ENCODE results near the gene CDY2A.
"Not testable (repeated sequence)": the region's sequence is repeated elsewhere in the genome, so short reads cannot be mapped to it uniquely, and the experiment has no call there.

CDY2A gene, protein sequence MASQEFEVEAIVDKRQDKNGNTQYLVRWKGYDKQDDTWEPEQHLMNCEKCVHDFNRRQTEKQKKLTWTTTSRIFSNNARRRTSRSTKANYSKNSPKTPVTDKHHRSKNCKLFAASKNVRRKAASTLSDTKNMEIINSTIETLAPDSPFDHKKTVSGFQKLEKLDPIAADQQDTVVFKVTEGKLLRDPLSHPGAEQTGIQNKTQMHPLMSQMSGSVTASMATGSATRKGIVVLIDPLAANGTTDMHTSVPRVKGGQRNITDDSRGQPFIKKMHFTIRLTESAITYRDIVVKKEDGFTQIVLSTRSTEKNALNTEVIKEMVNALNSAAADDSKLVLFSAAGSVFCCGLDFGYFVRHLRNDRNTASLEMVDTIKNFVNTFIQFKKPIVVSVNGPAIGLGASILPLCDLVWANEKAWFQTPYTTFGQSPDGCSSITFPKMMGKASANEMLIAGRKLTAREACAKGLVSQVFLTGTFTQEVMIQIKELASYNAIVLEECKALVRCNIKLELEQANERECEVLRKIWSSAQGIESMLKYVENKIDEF

DNA sequence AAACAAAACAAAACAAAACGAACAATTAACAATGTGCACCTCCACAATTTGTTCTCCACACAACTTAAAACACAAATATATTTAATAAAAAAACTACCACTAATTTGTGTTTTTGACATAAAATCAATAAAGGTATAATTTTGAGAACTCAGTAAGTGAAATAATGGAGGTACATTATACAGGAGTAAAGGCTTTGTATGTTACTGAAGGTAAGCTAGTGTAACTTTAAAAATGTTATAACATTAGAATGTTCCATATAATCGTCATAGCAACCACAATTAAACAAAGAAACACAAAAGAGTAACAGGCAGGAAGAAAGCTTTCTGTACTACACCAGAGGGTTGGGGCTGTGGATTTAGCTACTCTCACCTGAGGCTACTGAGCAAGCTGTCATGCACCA, at the start of gene CDY2A:
CDY2A (plus strand) TSS at position 301 of the 400 bp plus-strand sequence. CDS start 328 bp downstream, outside the sequence.
- not testable (repeated sequence) for H3K4me3 ChIP-seq (replicated peaks; ENCODE audit: low read depth, low read length); DNase-seq (ENCODE audit: low read depth)

DNA sequence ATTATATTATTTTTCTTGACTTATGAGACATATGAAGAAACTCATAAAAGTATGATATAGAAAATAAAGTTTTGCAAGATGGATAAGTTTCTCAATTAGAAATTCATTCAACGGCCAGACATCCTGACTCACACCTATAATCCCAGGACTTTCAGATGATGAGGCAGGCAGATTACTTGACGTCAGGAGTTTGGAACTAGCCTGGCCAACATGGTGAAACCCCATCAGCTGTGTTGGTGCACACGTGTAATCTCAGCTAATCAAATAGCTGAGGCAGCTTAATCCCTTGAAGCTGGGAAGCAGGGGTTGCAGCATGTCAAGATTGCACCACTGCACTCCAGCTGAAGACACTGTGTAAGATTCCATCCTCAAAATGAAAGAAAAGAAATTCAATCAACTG, 28.0 kb upstream of the CDY2A start:
- not testable (repeated sequence) for DNase-seq (ENCODE audit: low read depth); H3K4me3 ChIP-seq (replicated peaks; ENCODE audit: low read depth, low read length)

DNA sequence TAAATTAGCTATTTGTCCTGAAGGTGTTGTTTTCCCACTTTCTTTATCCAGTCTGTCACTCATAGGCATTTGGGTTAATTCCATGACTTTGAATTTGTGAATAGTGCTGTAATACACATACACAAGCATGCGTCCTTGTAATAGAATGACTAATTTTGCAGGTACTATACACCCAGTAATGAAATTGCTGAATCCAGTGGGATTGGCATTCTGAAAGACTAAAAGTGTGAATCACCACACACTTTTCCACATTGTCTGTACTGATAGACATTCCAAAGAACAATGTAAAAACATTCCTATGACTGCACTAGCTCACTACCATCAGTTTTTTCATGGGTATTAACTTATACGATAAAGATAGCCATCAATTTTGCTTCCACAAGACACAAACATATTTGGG, 27.3 kb upstream of the CDY2A start:
- H3K4me3 ChIP-seq (replicated peaks; ENCODE audit: low read depth, low read length); DNase-seq (ENCODE audit: low read depth): not testable (repeated sequence)

GRCh38 chrY:18023897-18024296, 1.7 kb upstream of the CDY2A start:
- not testable (repeated sequence) for H3K4me3 ChIP-seq (replicated peaks; ENCODE audit: low read depth, low read length); DNase-seq (ENCODE audit: low read depth)

DNA sequence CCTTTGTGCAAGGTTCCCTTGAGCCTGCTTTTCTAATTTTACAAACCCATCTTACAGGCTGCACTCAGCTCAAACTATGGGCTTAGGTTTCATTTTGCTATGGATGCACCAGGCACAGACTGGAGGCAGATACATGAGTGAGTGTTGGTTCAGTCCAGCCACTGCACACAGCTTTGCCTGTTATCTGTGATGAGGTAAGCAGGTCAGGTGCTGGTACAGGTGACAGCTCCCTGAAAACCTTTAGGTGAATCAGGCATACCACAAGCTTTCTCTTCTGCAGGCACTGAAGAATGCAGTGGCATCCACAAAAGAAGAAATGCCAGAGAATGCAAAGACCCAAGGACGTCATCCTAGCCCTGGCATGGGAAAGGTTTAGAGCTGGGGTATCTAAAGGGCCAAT, 3.3 kb downstream of the CDY2A start:
- not testable (repeated sequence) for H3K4me3 ChIP-seq (replicated peaks; ENCODE audit: low read depth, low read length); DNase-seq (ENCODE audit: low read depth)

- DNase-seq (ENCODE audit: low read depth); H3K4me3 ChIP-seq (replicated peaks; ENCODE audit: low read depth, low read length): not testable (repeated sequence)
Measured at GRCh38 chrY:18030178-18030577, 4.6 kb downstream of the CDY2A start.

- DNase-seq (ENCODE audit: low read depth); H3K4me3 ChIP-seq (replicated peaks; ENCODE audit: low read depth, low read length): not testable (repeated sequence)
Measured at GRCh38 chrY:18034100-18034814, 8.7 kb downstream of the CDY2A start.

DNA sequence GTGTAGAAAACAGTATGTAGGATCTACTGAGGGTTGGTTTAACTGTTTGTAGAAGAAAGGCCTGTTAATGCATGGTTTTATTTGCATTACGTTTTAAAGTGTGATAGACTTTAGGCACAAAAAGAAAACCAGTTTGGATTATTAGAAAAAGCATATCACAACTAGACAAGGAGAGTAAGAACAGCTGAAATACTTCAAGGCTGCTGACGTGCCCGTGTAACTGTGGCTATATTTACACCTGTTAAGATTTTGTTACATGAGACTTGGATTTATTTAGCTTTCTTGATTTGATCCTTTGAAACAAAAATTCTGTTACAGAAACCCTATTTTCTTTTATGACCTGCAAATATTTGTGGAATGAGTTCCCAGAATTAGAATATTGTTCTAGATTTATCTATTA, 9.3 kb downstream of the CDY2A start:
- H3K4me3 ChIP-seq (replicated peaks; ENCODE audit: low read depth, low read length); DNase-seq (ENCODE audit: low read depth): not testable (repeated sequence)

DNA sequence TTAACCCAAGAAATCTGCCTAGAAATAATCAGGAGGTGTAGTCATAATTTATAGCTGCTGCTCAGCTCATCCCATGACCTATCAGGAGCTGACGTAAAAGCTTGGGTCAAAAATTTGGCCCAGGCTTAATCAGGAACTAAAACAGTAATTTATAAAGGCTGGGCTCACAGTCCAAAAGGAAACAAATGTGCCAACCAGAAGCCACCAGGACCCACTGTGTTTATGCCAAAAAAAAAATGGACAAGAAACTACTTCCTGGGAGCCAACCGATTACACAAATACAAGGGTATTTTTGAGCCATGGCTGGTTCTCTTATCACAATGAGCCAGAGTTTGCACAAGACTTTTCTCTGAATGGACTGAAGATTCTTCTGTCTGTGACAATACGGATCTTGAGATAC, 19.4 kb downstream of the CDY2A start:
- not testable (repeated sequence) for DNase-seq (ENCODE audit: low read depth); H3K4me3 ChIP-seq (replicated peaks; ENCODE audit: low read depth, low read length)

DNA sequence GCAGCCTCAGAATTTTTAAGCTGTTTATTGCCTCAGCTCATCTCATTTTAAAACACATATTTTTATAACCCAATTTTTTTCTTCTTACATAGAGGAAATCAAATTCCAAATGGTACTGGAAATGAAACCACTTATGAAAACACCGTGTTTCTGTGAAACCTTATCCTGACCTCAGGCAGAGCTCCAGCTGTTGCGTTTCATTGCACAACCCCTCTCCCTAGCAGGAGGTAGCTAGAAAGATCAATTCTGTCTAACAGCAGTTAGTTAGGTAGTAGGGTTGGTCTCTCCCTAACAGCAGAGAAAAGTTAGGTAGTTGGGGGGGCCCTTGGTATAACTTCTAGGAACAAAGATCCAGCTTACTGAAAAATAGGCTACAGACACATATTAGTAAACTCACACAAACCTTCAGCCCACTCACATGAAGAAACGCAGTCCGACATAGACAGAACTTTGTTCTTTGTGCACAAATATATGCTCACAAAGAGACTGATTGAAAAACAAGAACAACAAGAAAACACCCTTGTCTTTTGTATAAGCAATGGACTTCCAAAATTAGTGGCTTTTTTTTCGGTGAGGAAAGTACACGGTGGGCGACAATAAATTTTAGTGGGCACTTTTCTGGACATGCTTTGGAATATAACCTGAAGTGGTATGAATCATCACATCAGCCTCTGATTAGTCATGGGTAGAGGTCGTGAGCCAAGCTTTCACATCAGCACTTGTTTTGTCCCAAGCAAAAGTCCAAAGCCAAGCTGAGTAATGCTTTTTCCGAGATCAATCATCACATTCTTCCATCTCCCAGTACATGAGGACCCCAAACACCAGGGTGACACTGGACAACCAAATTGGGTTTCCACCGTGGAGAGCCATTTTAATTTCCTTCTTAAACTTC, 22.8 kb downstream of the CDY2A start:
- H3K4me3 ChIP-seq (replicated peaks; ENCODE audit: low read depth, low read length), result not testable (repeated sequence)

DNA sequence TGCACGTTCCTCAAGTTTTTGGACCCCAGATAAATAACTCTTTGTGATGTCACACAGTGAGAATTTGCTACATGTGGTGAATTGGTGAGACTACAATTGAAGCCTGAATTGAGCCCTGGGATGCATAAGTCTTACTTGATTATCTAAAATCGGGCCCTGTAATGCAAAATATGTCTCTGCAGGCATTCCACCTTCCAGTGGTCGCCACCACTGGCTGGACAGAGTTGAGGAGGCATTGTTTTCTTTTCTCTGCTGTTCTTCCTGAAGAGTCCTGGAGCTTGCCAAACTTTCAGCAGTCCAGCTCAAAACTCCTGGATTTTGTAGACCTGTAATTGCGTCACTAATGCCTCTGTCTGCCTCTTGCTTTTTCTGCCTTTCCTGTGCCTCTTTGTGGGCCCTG, 23.5 kb downstream of the CDY2A start:
- DNase-seq (ENCODE audit: low read depth); H3K4me3 ChIP-seq (replicated peaks; ENCODE audit: low read depth, low read length): not testable (repeated sequence)

More for the DNA sequence above, 22.8 kb downstream of the CDY2A start:
- not testable (repeated sequence) for DNase-seq (ENCODE audit: low read depth)

DNA sequence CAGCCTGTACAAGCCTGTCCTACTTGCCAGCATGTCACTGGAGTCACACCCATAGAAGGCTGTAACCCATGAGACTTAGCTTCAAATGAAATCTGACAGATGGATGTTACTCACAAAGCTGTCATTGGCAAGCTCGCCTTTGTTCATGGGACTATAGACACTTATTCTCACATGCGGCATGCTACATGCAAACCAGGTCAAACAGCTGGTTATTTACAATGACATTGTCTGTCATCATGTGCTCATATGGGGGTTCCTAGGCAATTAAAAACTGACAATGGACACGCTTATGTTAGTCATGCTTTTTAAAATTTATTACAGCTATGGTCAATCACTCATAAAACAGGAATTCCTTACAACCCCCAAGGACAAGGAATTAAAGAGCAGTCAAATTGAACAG, 30.9 kb downstream of the CDY2A start:
- DNase-seq (ENCODE audit: low read depth); H3K4me3 ChIP-seq (replicated peaks; ENCODE audit: low read depth, low read length): not testable (repeated sequence)

GRCh38 chrY:18073464-18073863, 47.9 kb downstream of the CDY2A start:
- H3K4me3 ChIP-seq (replicated peaks; ENCODE audit: low read depth, low read length); DNase-seq (ENCODE audit: low read depth): not testable (repeated sequence)

All from fibroblast of pulmonary artery (primary cell).